ENCODE results near the gene OXNAD1. TPM values are rescaled to one million over a fixed set of nuclear protein-coding genes. Genes with fewer than 3 reads are reported as not detected.

OXNAD1 gene
- total and polyA plus RNA-seq, 2 of the 13 experiments (the other 11 are each of a cell fraction or from before 2014, with no cell fraction given) = 9.9 to 18.8 TPM

DNA sequence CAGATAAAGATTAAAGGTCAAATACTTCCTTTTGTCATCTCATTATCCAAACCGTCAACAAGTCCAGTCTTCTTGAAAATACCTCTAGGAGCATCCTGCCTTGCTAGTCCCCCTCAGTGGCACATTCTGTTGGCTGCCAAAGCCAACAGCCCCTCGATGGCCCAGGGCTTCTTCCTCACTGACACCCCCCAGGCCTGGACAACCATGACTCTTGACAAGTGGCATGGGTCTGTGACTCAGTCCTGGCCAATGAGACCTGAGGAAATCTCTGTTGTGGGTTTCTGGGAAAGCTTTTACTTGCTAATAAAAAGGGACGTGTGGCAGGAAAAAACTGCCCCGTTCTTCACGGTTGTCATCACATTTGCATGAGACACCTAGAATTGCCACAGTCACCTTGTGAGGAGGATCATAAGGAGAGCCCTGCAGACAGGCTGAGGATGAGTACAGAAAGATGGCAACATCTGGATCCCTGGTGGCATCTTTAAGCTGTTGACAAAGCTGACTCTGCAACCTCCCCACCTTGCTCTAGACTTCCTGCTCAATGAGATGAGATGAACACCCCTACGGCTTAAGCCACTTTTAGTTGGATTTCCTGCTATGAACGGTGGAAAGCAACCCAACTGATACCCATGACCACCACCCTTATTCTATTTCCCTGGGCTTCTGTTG, 81.5 kb downstream of the OXNAD1 start (continued):
- no peak for TF ChIP-seq CAMTA2 (CRISPR knock-in tag; IDR thresholded peaks at IDR 0.05; ENCODE audit: borderline replicate concordance)
- TF ChIP-seq TBL1XR1 (IDR thresholded peaks at IDR 0.05; ENCODE audit: borderline replicate concordance, low read length, partially characterized antibody) = no peak
- TF ChIP-seq, protein P1, sequence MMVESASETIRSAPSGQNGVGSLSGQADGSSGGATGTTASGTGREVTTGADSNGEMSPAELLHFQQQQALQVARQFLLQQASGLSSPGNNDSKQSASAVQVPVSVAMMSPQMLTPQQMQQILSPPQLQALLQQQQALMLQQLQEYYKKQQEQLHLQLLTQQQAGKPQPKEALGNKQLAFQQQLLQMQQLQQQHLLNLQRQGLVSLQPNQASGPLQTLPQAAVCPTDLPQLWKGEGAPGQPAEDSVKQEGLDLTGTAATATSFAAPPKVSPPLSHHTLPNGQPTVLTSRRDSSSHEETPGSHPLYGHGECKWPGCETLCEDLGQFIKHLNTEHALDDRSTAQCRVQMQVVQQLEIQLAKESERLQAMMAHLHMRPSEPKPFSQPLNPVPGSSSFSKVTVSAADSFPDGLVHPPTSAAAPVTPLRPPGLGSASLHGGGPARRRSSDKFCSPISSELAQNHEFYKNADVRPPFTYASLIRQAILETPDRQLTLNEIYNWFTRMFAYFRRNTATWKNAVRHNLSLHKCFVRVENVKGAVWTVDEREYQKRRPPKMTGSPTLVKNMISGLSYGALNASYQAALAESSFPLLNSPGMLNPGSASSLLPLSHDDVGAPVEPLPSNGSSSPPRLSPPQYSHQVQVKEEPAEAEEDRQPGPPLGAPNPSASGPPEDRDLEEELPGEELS (CRISPR knock-in tag; IDR thresholded peaks at IDR 0.05) = no peak
- TF ChIP-seq ONECUT2 (CRISPR knock-in tag; IDR thresholded peaks at IDR 0.05) = no peak

DNA sequence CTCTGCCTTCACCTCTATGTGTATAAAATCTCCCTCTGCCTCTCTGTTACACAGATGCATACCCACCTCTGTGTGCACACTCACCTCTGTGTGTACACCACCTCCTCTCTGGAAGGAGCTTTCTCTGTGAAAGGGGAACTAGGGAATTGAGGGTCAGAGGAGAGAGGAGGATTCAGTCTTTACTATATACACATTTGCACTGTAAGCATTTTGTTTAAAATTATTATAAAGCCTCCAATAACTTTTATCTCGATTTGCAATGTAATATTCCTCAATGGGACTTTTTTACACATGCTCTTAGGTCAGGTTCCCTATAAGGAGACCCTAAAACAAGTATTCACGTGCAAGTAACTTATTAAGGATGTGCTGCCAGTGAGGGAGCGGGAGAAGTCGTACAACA, 82.5 kb downstream of the OXNAD1 start:
- no peak overlapping the region for H3K27ac ChIP-seq (ENCODE audit: extremely low read length, insufficient read depth, low read length)
- no peaks in the 10 kb centered on the region for H3K79me2 ChIP-seq (ENCODE audit: insufficient read depth, low read length)
- ChIA-PET POLR2A (no interaction called here), CTCF (ENCODE audit: low intra/inter-chr PET ratio, low total read pairs) (no interaction called here)
- FAIRE-seq (no peak), ATAC-seq (peak; percentile 24; the same call in 1 of the 3 replicates), DNase-seq (ENCODE audit: low spot score) (no peak)
- H3K27me3 ChIP-seq (ENCODE audit: control insufficient read depth in 1 of 2, insufficient read depth in 2 of 2, low read length in 2 of 2) = no peaks in the 10 kb centered on the region
- no peak overlapping the region for H3K4me2 ChIP-seq (ENCODE audit: low read depth, low read length)
- peaks cover 9% of the 10 kb centered on the region; the same call in 1 of the 2 replicates for H3K4me1 ChIP-seq (ENCODE audit: insufficient read depth, low read length)
- H4K20me1 ChIP-seq (ENCODE audit: insufficient read depth, low read length) = no peaks in the 10 kb centered on the region
- intact Hi-C loops (cut with micrococcal nuclease; ENCODE audit: unreplicated experiment) (no loop called here), in situ Hi-C loops (cut with HindIII; ENCODE audit: extremely low pct_ligation_motif_present, low pct_unique_long_range_greater_than_20kb) (no loop called here)
- H3K9ac ChIP-seq (ENCODE audit: insufficient read depth, low read depth, low read length) = no peak overlapping the region
- H3K9me3 ChIP-seq (ENCODE audit: low read length) = no peaks in the 10 kb centered on the region
- peak; percentile 43 for TF ChIP-seq MAFF (IDR thresholded peaks at IDR 0.05; ENCODE audit: low read depth, low read length)
- TF ChIP-seq ETV6 (CRISPR knock-in tag; conservative IDR thresholded peaks at IDR 0.05) = no peak
- peak; percentile 39 to 73; a peak in 2 of 4 replicates for TF ChIP-seq MAFK (conservative IDR thresholded peaks at IDR 0.05 in 1 of 2, IDR thresholded peaks at IDR 0.05 in 1 of 2; ENCODE audit: low read length in 2 of 2)
- no peak overlapping the region for H2AFZ ChIP-seq (ENCODE audit: low read length)
- 94% methylated on average over 4 of the region's 4 CpGs for WGBS (ENCODE audit: low lambda C conversion rate)
- no TSS peak for BruUV-seq (replicated peaks)
- H3K36me3 ChIP-seq (replicated peaks in 1 of 2; ENCODE audit: control insufficient read depth in 1 of 2, insufficient read depth in 2 of 2, low read length in 2 of 2) = peaks cover 2% of the 10 kb centered on the region in 2 experiments; a peak in 3 of 5 replicates
- H3K4me3 ChIP-seq (replicated peaks in 1 of 3; ENCODE audit: insufficient read depth in 1 of 3, low read depth in 2 of 3, low read length in 3 of 3) = no peak overlapping the region

All from HepG2 (cell line).